GM20000 (cell line): Measurements from ENCODE around the gene DNPEP.

Source experiments
- DNase-seq: peaks from one replicate; pipeline ENCODE4 v3.0.0; 2012; ENCODE audit warnings: low spot score
- TF ChIP-seq, protein P1 (sequence below): IDR thresholded peaks from 2 replicates; pipeline ENCODE4 v1.5.1; 2012; ENCODE audit warnings: mild to moderate bottlenecking, control low read depth; ENCODE audit errors: extremely low read depth, missing control alignments

Gene DNPEP

DNA sequence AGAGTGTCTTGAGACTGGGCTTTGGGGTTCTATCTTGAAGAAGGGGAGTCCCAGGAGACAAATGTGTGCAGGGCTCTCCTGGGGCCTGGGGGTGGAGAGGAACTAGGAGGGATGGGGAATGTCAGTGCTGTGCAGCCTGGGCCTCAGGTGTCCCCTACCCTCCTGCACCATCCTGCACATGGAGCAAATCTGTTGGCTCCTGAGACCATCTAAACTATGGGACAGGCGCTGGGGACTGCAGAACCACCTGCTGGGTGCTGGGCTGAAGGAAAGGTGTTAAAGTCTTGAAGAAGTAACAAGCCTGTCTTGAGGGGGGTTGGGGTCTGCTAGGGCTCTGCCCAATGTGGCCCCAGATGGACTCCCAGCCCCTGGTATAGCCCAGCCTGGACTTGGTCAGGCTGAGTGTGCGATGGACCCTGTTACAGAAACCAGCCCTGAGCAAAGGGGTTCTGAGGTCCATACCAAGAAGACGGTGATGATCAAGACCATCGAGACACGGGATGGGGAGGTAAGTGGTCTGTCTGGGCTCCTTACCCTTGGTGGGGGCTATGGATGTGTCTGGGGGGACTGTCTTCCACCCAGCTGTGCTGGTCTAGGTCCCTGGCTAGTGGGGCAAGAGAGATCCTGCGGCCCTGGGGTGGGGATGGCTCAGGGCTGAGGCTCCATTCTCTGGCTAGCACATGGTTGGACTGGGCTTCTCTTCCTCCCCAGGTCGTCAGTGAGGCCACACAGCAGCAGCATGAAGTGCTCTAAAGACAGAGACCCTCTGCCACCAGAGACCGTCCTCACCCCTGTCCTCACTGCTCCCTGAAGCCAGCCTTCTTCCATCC lies 37.7 kb upstream of the DNPEP start:
- TF ChIP-seq, protein P1, sequence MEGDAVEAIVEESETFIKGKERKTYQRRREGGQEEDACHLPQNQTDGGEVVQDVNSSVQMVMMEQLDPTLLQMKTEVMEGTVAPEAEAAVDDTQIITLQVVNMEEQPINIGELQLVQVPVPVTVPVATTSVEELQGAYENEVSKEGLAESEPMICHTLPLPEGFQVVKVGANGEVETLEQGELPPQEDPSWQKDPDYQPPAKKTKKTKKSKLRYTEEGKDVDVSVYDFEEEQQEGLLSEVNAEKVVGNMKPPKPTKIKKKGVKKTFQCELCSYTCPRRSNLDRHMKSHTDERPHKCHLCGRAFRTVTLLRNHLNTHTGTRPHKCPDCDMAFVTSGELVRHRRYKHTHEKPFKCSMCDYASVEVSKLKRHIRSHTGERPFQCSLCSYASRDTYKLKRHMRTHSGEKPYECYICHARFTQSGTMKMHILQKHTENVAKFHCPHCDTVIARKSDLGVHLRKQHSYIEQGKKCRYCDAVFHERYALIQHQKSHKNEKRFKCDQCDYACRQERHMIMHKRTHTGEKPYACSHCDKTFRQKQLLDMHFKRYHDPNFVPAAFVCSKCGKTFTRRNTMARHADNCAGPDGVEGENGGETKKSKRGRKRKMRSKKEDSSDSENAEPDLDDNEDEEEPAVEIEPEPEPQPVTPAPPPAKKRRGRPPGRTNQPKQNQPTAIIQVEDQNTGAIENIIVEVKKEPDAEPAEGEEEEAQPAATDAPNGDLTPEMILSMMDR, result no peak
- no peak for DNase-seq

DNA sequence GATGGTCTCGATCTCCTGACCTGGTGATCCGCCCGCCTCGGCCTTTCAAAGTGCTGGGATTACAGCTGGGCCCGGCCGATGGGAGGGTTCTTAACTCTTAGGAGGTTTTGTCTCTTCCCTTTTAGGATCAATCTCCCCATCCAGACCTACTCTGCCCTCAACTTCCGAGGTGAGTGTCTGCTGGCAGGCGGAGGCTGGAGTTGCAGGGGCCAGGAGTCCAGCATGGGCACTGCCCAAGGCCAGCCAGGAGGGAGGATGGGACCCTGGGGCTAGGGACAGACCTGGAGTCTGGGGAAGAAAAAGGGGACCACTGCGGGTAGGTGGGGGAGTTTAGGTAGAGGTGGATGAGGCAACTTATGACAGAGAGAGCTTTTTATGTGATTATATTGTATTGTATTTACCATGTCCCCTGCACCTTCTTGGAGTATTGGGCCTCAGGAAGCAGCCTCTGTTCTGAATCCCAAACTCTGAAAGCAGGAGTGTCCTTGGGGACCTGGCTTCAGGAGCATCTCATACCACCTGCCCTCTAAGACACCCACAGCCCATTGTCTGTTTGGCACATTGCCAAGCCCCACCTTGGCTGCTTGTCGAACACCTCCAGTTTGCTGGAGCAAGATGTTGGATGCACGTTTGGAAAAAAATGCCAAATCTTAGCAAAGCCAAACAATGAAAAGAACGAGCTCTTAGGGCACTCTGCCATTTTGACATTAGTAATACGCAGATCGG lies 36.1 kb upstream of the DNPEP start:
- TF ChIP-seq, protein P1, result no peak
- DNase-seq, result no peak

DNA sequence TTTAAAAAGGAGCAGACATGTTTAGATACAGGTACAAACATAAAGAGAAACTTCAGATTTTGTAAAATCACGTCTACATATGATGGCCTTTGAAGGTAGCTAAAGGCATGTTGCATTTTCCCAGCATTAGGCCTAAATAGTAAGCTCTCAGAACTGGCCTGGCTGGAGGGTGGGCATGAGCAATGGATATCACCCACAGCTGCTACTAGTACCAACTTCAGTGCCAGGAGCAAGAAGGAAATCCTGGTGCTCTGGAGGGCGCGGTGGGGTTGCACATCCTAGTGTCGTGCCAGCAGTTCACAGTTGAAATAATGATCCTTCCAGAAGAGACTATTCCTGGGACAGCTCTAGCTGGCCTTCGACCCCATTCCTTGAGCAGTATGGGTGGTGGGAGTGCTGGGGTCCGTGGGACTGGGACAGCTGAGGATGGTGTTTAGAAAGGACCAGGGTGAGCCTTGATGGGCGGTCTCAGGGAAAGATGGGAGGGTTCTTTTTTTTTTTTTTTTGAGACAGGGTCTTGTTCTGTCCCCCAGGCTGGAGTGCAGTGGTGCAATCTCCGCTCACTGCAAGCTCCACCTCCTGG lies 35.3 kb upstream of the DNPEP start:
- TF ChIP-seq, protein P1, result no peak
- DNase-seq, result no peak

DNA sequence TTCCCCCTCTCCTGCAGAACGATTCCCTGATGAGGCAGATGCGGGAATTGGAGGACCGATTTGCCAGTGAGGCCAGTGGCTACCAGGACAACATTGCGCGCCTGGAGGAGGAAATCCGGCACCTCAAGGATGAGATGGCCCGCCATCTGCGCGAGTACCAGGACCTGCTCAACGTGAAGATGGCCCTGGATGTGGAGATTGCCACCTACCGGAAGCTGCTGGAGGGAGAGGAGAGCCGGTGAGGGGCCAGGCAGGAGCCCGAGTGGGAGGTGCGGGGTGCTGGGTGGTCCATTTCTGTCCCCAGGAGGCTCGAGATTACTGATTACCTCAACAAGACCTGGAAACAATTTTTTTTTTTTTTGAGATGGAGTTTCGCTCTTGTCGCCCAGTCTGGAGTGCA lies 33.6 kb upstream of the DNPEP start:
- no peak for DNase-seq
- TF ChIP-seq, protein P1, result no peak

DNA sequence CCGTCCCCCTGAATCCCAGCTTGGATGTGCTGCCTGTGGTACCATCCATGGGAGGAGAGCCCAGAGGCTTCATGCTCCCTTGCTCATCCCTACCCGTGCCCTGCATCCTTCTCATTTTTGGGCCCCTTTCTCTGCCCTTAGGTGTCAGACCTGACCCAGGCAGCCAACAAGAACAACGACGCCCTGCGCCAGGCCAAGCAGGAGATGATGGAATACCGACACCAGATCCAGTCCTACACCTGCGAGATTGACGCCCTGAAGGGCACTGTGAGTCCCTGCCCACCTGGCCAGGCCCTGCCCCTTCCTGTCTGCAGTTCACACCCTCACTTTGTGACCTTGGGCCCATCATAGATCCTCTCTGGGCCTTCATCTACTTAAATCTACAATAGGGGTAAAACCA lies 33.0 kb upstream of the DNPEP start:
- no peak for DNase-seq
- TF ChIP-seq, protein P1, result no peak

DNA sequence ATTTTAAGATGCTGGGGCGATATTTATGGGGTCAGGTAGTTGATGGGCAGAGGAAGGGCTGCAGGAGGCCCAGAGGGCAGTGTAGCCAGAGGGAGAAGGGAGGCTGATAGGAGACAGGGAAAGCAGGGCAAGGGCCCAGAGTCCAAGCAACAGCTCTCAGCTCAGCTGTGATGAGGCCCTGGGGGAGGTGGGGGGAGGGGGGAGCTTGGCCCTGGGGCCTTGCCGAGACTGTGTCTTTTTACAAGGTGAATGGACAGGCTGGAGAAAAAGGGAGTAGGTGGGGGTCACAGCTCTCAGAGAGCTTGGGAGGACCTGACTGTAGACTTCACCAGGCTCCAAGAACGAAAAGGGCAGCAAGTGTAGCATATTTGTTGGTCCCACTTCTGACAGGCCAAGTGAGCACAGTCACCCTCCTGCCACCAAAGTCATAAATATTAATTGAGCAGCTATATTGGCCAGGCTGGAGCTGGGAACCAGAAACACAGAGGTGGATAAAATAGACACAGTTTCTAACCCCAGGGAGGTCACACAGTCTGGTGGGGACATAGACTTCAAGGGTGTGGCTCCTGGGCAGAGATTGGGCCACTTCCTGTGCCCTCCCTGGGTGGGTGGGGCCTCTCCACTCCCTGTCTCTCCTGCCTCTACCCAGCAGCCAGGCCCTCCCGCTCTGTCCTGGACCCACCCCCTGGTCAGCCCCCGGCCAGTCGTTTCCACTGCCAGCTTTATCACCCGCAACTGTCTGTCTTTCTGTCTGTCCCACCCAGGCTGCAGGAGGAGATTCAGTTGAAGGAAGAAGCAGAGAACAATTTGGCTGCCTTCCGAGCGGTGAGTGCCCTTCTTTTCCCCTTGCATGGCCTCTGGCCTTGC lies 31.9 kb upstream of the DNPEP start:
- TF ChIP-seq, protein P1, result no peak
- DNase-seq, result no peak

DNA sequence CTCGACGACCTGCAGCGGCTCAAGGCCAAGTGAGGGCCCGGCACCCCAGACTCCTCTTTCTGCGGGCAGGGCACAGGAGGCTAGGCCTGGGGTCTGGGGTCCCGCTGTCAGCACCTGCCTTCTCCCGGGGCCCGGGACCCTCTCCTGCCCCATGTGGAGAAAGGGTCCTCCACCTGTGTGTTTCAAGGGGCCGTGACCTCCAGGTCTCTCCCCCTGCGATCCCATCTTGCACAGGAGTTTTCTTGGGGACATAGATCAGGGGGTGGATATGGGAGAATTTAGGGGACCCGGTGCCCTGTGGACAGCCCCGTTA lies 31.3 kb upstream of the DNPEP start:
- TF ChIP-seq, protein P1, result no peak
- no peak for DNase-seq
